Gastrocnemius medialis (tissue), 4 donors: ENCODE data around the gene DPYSL3. TPM values are rescaled to one million over a fixed set of nuclear protein-coding genes. Genes with fewer than 3 reads are reported as not detected.

Experiments used
- ATAC-seq, 2 donors: fragments of 150-250 bp; one replicate each; pipeline ENCODE4 v1.9.1; 2016
- DNase-seq, 2 donors: peaks; one replicate each; pipeline ENCODE4 v3.0.0-alpha.2; 2019
- H3K27ac ChIP-seq, 4 donors: fragments of 200-600 bp; sonication (generic); 1 replicate in 1 of 4; 2 replicates in 3 of 4; pipeline ENCODE4 v1.5.1; 2016 to 2018; ENCODE audit warnings: mild to moderate bottlenecking in 2 of 4, moderate library complexity in 1 of 4
- H3K27me3 ChIP-seq, 3 donors: fragments of 200-600 bp; sonication (generic) in 2 of 3; 1 replicate in 1 of 3; 2 replicates in 2 of 3; pipeline versions ENCODE4 v1.5.1 to v1.6.0; 2016 to 2019; ENCODE audit warnings: mild to moderate bottlenecking in 1 of 3, moderate library complexity in 1 of 3
- H3K36me3 ChIP-seq, 2 donors: fragments of 200-600 bp; sonication (generic) in 1 of 2; one replicate each; pipeline ENCODE4 v1.5.1; 2017 to 2018
- H3K4me1 ChIP-seq, 2 donors: fragments of 200-600 bp; sonication (generic) in 1 of 2; one replicate each; pipeline ENCODE4 v1.5.1; 2016 to 2017; ENCODE audit warnings: mild to moderate bottlenecking in 2 of 2
- H3K4me3 ChIP-seq, 4 donors: fragments of 200-600 bp; sonication (generic) in 3 of 4; 1 replicate in 1 of 4; 2 replicates in 3 of 4; pipeline ENCODE4 v1.5.1; 2016 to 2019; ENCODE audit warnings: mild to moderate bottlenecking in 2 of 4
- H3K9me3 ChIP-seq, 3 donors: fragments of 200-600 bp; sonication (generic) in 2 of 3; 1 replicate in 1 of 3; 2 replicates in 2 of 3; pipeline ENCODE4 v1.5.1; 2016 to 2019
- CTCF ChIP-seq, 5 experiments: fragments of 450-650 bp in 3 of 5; fragments of 200-600 bp in 2 of 5; sonication (generic) in 2 of 5; IDR thresholded peaks in 4 of 5; conservative IDR thresholded peaks in 1 of 5; 1 replicate in 4 of 5; 2 replicates in 1 of 5; pipeline ENCODE4 v1.5.1; 2016 to 2019; ENCODE audit warnings: antibody characterized with exemption in 5 of 5, mild to moderate bottlenecking in 3 of 5, moderate library complexity in 3 of 5
- POLR2A ChIP-seq, 2 donors: fragments of 450-650 bp; IDR thresholded peaks; one replicate each; pipeline ENCODE4 v1.6.1; 2017; ENCODE audit warnings: antibody characterized with exemption in 2 of 2, mild to moderate bottlenecking in 2 of 2, moderate library complexity in 2 of 2
- in situ Hi-C, 4 donors: fragments of 200-750 bp; cut with MboI; loops; one replicate each; pipeline versions ENCODE4 v1.15.0 to v1.8.0; 2017; ENCODE audit warnings: low sequenced_read_pairs in 4 of 4
- intact Hi-C: fragments of 100-400 bp; cut with DNase I; formaldehyde crosslinking; loops from one replicate; pipeline ENCODE4 v1.15.1; 2023; ENCODE audit warnings: low total_unique reads
- total RNA-seq, 4 donors: library from RNA; depleted of rRNA; stranded (reverse); fragments of >200 nt; gene quantifications; one replicate each; pipeline versions ENCODE4 v1.1.0 to v1.2.3, GENCODE V29; 2016

DPYSL3 gene
- total RNA-seq, 4 donors from 2014 or later = 11.7 to 45.8 (median 26.0) TPM

GRCh38 chr5:147485046-147485445, 24.8 kb downstream of the DPYSL3 start:
- intact Hi-C loops (no loop called here), in situ Hi-C loops (no loop called here)
- Histone ChIP-seq H3K4me1 (peaks cover 0 to 14% of the 10 kb centered on the region in 2 donors), H3K9me3 (no peaks in the 10 kb centered on the region), H3K36me3 (no peaks in the 10 kb centered on the region), H3K27me3 (no peaks in the 10 kb centered on the region), H3K27ac (peak overlapping the region; percentile 6 to 47 (median 40)), H3K4me3 (no peak overlapping the region)
- no peak for ATAC-seq
- no peak for TF ChIP-seq CTCF (IDR thresholded peaks at IDR 0.05 in 4 of 5, conservative IDR thresholded peaks at IDR 0.05 in 1 of 5)
- DNase-seq = no peak

GRCh38 chr5:147484708-147485020, 25.2 kb downstream of the DPYSL3 start:
- Histone ChIP-seq H3K4me3 (no peak overlapping the region), H3K27me3 (no peaks in the 10 kb centered on the region), H3K27ac (peak overlapping the region; percentile 6 to 47 (median 40)), H3K4me1 (peaks cover 0 to 14% of the 10 kb centered on the region in 2 donors), H3K9me3 (no peaks in the 10 kb centered on the region), H3K36me3 (no peaks in the 10 kb centered on the region)
- no peak for TF ChIP-seq POLR2A (IDR thresholded peaks at IDR 0.05)
- no peak for TF ChIP-seq CTCF (IDR thresholded peaks at IDR 0.05 in 4 of 5, conservative IDR thresholded peaks at IDR 0.05 in 1 of 5)
- DNase-seq (no peak), ATAC-seq (no peak)
- intact Hi-C loops (no loop called here), in situ Hi-C loops (no loop called here)

- in situ Hi-C loops = no loop called here
Observed at GRCh38 chr5:147483961-147484707, 25.7 kb downstream of the DPYSL3 start.

GRCh38 chr5:147483188-147483790, 26.6 kb downstream of the DPYSL3 start:
- Histone ChIP-seq H3K4me1 (peaks cover 0 to 14% of the 10 kb centered on the region in 2 donors), H3K27me3 (no peaks in the 10 kb centered on the region), H3K9me3 (no peaks in the 10 kb centered on the region), H3K4me3 (no peak overlapping the region), H3K27ac (peak overlapping the region; percentile 24 to 47 (median 40)), H3K36me3 (no peaks in the 10 kb centered on the region)
- in situ Hi-C loops (no loop called here), intact Hi-C loops (no loop called here)
- no peak for TF ChIP-seq POLR2A (IDR thresholded peaks at IDR 0.05)
- no peak for TF ChIP-seq CTCF (IDR thresholded peaks at IDR 0.05 in 4 of 5, conservative IDR thresholded peaks at IDR 0.05 in 1 of 5)
- no peak for DNase-seq
- no peak for ATAC-seq

More at GRCh38 chr5:147483961-147484707, 25.7 kb downstream of the DPYSL3 start:
- DNase-seq (peak; percentile 10 to 49), ATAC-seq (peak; percentile 74 to 76)
- TF ChIP-seq CTCF (IDR thresholded peaks at IDR 0.05 in 4 of 5, conservative IDR thresholded peaks at IDR 0.05 in 1 of 5) (no peak), POLR2A (IDR thresholded peaks at IDR 0.05) (no peak)
- no peaks in the 10 kb centered on the region for H3K9me3 ChIP-seq
- peaks cover 0 to 14% of the 10 kb centered on the region in 2 donors for H3K4me1 ChIP-seq
- peak overlapping the region; percentile 6 to 47 (median 40) for H3K27ac ChIP-seq
- no peaks in the 10 kb centered on the region for H3K36me3 ChIP-seq
- intact Hi-C loops = no loop called here
- no peak overlapping the region for H3K4me3 ChIP-seq
- H3K27me3 ChIP-seq = no peaks in the 10 kb centered on the region
